Gastroesophageal sphincter (tissue), 3 donors: ENCODE measurements around the gene PTPN14.

Experiments
- CTCF ChIP-seq, 4 experiments: fragments of 200-600 bp in 2 of 4; fragments of 450-650 bp in 2 of 4; sonication (generic) in 1 of 4; IDR thresholded peaks; one replicate each; pipeline ENCODE4 v1.5.1; 2017 to 2019; ENCODE audit warnings: antibody characterized with exemption in 4 of 4, mild to moderate bottlenecking in 2 of 4, moderate library complexity in 2 of 4
- POLR2A ChIP-seq, 2 donors: fragments of 450-650 bp; IDR thresholded peaks; one replicate each; pipeline ENCODE4 v1.6.1; 2017; ENCODE audit warnings: antibody characterized with exemption in 2 of 2, mild to moderate bottlenecking in 2 of 2, moderate library complexity in 1 of 2

GRCh38 chr1:214402613-214403083 lies 148.8 kb downstream of the PTPN14 start:
- TF ChIP-seq CTCF (IDR thresholded peaks at IDR 0.05) (no peak), POLR2A (IDR thresholded peaks at IDR 0.05) (no peak)
